ENCODE data around the gene GNAL.

DNA sequence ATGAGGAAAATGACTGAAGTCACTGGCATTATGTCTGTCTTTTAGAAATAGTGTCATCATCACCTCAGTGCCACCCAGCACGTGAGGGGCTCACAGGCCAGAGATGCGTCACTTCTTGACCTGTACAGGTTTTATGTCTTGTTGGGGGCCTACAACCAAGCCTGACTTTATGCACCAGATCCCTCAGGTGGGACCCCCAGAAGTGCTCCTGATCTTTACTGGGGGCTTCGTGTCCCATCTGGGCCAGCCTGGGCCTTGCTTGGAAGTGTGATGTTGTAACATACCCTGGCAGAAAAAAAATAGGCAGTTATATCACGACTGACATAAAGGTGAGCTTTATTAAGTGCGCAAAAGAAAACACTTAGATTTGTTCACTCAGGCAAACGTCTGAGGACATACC, 21.5 kb upstream of the GNAL start:
- TF ChIP-seq CTCF (conservative IDR thresholded peaks at IDR 0.05; ENCODE audit: low read depth in 2 of 2): no peak
- TF ChIP-seq, protein P1, sequence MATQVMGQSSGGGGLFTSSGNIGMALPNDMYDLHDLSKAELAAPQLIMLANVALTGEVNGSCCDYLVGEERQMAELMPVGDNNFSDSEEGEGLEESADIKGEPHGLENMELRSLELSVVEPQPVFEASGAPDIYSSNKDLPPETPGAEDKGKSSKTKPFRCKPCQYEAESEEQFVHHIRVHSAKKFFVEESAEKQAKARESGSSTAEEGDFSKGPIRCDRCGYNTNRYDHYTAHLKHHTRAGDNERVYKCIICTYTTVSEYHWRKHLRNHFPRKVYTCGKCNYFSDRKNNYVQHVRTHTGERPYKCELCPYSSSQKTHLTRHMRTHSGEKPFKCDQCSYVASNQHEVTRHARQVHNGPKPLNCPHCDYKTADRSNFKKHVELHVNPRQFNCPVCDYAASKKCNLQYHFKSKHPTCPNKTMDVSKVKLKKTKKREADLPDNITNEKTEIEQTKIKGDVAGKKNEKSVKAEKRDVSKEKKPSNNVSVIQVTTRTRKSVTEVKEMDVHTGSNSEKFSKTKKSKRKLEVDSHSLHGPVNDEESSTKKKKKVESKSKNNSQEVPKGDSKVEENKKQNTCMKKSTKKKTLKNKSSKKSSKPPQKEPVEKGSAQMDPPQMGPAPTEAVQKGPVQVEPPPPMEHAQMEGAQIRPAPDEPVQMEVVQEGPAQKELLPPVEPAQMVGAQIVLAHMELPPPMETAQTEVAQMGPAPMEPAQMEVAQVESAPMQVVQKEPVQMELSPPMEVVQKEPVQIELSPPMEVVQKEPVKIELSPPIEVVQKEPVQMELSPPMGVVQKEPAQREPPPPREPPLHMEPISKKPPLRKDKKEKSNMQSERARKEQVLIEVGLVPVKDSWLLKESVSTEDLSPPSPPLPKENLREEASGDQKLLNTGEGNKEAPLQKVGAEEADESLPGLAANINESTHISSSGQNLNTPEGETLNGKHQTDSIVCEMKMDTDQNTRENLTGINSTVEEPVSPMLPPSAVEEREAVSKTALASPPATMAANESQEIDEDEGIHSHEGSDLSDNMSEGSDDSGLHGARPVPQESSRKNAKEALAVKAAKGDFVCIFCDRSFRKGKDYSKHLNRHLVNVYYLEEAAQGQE (IDR thresholded peaks at IDR 0.05; ENCODE audit: unreplicated experiment): no peak
- TF ChIP-seq EZH2 (IDR thresholded peaks at IDR 0.05; ENCODE audit: low read depth, unreplicated experiment): no peak
- TF ChIP-seq POLR2AphosphoS5 (IDR thresholded peaks at IDR 0.05; ENCODE audit: low read depth): no peak
- TF ChIP-seq EZH2phosphoT487 (IDR thresholded peaks at IDR 0.05; ENCODE audit: unreplicated experiment): no peak
- TF ChIP-seq JUNB (IDR thresholded peaks at IDR 0.05; ENCODE audit: unreplicated experiment): no peak
- TF ChIP-seq ETS1 (IDR thresholded peaks at IDR 0.05): no peak
- TF ChIP-seq CREB1 (CRISPR knock-in tag; IDR thresholded peaks at IDR 0.05; ENCODE audit: low read depth): no peak
- TF ChIP-seq ZNF331 (CRISPR knock-in tag; IDR thresholded peaks at IDR 0.05; ENCODE audit: low read depth): no peak
- no peak for TF ChIP-seq NANOG (IDR thresholded peaks at IDR 0.05; ENCODE audit: borderline replicate concordance)

Measured in GM23338 (cell line).